ENCODE results near the gene ZDHHC9.

ZDHHC9 gene

DNA sequence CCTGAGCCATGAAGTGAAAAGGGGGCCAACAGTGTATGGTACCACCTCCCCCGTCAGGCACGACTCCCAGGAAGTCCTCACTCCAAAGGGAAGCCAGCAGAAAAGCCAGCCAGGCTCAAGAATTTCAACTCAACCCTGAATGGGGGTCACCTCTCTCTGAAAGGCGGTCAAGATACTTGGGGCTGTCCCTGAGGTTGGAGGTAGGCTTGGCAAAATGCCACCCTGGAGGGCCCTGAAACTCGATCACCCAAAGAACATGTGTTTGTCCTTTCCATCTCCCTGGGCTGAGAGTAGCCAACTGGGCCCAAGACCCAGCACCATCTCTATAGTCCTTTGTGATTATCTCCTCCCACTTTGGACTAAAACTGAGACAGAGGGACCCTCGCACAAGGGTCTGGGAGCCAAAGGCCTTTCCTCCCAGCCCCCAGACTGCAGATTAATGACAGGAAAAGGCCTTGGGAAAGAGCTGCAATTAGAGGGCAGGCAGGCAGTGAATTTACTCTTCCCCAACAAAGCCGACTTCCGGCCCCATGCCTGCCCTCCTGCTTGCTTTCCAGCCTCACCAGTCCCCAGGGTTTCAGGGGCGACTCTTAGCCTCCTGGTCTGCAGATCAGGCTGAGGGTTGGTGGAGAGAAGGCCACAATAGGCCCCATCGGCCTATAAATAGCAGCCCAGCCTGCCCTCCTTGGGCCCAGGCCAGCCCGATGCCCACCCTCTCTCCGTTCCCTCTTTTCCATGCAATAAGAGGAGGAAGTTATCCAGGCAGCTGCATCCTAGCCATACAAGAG lies 58.3 kb downstream of the ZDHHC9 start:
- DNase-seq: no peak

DNA sequence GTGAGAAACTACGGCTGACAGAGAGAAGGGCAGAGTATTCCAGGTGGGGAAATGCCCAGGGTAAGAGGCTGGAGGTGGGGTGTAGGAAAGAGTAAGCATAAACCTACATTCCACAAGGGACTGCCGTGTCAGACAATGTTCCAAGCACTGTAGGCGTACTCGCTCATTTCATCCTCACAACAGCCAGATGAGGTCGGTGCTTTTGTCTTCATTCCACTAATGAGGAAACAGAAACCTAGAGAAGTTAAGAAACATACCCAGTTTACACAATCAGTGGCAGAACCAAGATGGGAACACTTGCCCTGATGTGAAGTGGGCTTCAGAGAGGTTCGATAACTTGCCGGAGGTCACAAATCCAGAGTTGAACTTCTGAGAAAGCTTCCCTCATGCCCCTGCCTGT lies 59.3 kb downstream of the ZDHHC9 start:
- no peak for DNase-seq

DNA sequence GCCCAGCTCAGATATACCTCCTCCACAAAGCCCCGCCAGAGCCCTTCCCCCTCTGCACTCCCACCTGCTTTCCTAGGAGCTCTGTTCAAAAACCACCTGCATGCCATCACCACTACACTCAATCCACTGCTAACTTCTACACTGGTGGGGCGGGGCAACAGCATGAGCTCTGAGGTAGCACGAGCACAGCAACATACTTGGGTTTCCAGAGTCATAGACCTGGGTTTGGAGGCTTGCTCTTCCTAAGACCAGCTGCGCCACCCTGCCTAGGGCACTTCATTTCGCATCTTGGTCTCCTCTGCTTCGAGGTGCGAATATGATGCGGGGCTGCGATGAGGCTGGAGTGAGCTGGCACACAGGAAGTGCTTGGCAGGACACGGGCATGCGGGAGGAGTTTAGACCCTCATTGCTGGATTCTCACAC lies 60.4 kb downstream of the ZDHHC9 start:
- DNase-seq: no peak

DNA sequence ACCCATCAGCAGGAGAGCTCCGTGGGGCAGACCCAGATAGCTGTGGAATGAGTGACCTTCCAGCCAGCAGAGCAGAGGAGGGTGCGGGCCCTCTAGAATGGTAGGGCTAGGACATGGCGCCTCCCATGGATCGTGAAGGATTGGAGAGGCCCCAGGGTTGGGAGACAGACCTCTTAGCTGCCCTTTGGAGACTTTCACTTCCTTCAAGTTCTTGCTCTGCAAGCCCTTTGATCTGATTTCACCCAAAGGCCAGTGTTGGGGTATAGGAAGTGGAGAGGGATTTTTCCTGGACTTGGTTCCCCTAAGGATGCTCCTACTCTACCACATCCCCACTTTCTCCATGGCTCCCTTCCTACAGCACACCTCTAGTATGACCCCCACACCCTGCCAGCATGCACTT lies 61.0 kb downstream of the ZDHHC9 start:
- DNase-seq: no peak

DNA sequence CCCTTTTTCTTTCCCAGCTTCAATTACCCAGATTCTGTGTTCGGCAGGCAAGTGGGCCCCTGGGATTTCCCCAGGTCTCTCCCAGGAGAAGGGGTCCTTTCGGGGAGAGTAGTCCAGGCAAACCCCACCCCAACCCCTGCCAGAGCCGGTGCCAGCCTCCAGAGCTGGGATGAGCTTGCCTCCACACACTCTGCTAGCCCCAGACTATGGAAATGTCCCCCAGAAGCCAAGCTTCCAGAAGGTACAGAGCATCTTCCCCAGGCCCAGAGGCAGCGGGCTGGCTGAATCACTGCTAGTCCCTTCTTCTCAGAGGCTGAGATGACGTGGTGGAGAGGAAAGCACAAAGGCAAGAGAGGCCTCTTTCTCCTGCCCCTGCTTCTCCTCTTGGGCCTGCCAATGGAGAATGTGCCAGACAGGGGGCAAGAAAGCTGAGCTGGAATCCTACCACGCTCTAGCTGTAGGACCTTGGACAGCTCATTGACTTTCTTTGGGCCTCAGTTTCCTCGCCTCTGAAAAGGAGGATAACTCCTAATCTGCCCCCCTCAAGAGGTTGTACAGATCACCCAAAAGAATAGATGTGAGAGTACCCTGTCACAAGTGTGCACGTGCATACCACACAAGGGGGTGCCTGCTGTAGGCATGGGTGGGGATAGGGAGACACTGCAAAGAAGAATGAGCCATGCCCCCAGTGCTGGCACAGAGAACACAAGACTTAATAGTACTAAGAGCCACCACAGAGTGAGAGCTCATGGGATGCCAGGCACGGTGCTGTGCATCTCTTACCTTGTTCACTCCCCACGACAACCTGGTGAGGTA lies 61.8 kb downstream of the ZDHHC9 start:
- DNase-seq: no peak

DNA sequence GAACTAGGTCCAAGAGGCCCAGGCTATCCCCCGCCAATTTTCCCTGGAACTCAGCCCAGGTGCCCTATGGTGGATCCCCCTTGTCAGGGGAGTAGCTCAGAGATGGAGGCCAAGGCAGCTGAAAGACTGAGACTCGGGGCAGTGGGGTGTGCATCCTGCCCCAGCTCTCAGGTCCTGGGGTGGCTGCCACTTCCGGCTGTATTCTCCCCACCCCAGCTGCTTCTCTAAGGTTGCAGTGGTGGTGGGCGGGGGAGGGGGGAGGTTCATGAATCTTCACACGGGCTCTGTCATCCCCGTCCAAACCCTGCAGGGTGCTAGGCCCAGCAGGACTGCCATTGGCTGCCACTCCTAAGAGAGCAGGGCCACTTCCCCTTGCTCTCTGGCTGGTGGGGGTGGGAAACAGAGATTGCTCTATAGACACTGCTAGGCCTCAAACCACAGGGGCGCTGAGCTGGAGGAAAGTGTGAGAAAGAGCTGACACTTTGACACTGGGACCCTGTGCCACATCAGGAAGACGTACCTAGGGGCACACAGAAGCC lies 62.5 kb downstream of the ZDHHC9 start:
- DNase-seq: peak; percentile 93

DNA sequence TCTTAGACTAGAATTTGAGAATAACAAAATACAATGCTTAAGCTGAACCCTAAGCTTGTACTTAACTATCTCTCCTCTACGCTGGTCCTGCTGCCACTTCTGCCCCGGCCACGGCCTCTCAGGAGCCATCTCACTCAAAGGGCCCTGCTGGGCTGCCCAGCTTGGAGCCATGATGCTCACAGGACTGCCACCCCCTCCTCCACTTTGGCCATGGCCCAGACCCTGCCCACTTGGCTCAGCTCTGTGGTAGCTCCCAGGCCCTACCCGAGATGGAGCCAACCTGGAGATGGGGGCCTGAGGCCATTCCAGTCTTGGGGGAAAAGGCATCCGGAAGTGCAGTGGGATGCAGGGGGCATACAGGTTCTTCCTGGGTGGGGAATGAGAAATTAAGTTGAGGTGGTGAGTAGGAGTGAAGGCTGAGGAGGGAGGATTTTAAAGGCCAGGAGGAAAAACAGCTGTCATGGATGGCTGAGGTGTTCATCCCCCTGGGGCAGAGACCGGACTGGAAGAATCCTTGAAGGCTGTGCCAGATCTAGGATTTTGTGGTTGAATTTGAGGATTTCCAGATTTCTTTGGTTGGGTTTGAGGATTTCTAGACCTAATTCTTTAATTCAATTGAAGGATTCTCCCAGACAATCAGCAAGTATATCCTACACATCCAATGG lies 63.1 kb downstream of the ZDHHC9 start:
- DNase-seq: no peak

DNA sequence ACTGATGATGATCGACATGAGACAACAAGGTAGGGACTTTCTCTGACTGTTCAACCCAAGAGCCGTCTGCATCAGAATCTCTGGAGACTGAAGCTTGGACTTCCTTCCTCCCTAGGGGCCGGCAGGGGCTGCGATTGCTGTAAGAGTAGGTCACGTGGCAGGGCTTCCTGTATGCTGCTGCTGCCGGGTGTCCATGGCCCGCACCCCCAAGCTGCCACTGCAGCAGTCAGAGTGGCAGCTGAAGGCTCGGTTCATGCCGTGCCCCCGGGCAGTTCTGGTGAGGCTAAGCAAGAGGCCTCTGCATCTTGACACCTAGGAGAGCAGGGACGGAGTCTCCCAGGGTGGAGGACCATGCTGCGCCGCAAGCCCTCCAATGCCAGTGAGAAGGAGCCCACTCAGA lies 63.9 kb downstream of the ZDHHC9 start, which contains the start of gene SASH3:
TSS of gene SASH3 (plus strand) at position 203 of the 400 bp plus-strand sequence. CDS start at position 352, 149 bp downstream.
- DNase-seq: peak; percentile 88

DNA sequence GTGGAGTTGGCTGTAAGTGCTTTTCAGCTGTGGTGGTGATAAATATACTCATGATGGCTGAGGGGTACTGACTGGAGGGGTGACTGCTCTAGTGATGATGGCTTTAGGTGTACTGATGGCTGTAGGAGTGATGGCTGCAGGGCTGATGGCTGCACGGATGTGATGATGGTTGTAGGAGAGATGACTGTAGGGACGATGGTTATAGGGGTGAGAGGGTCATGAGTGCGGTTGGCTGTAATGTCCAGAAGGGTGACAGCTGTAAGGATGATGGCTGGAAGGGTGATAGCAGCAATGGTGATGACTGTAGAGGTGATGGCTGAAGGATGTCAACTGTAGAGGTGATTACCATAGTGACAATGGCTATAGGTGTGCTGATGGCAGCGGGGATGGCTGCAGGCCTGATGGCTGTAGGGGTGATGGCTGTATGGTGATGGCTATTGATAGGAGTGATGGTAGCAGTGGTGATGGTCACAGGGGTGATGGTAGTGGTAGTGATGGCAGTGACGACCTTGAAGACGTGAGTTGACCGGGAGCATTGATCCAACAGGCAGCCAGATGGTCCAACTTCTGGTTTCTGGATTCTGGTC lies 64.5 kb downstream of the ZDHHC9 start:
- DNase-seq: no peak

DNA sequence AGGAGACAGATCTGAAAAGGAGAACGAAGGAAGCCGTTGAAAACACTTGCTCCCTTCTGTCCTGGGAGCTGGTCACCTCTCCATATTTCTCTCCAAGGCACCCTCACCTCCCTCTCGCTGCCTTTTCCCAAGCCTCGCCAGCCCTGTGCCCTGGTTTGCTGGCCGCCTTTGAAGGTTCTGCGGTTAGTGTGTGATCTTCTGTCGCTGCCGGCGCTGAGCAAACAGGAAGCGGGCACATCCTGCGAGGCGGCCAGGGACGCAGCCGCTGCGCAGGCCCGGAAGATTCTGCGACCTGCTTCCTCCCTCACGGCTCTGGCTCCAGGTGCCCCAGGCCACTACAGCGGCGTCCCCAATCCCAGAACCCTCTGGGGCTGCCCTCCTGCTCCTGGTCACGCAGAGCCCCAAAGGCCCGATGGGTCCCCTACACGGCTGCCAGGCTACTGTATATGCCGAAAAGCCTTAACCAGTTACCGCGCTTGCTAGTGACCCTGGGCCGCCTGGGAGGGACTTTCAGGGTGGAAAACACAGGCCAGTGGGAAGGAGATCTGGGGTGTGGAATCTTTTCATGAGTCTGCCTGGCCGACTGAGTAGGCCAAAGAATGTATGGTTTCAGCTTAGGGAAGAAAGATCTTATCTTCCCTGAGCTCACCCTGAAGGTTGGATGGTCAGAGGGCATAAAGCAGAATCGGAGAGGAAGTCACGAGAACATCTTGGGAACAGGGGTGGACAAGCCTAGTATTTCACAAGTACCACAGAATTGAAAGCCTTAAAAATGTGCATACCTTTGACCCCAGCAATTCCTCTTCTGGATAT lies 66.3 kb downstream of the ZDHHC9 start:
- peak; percentile 80 for DNase-seq

DNA sequence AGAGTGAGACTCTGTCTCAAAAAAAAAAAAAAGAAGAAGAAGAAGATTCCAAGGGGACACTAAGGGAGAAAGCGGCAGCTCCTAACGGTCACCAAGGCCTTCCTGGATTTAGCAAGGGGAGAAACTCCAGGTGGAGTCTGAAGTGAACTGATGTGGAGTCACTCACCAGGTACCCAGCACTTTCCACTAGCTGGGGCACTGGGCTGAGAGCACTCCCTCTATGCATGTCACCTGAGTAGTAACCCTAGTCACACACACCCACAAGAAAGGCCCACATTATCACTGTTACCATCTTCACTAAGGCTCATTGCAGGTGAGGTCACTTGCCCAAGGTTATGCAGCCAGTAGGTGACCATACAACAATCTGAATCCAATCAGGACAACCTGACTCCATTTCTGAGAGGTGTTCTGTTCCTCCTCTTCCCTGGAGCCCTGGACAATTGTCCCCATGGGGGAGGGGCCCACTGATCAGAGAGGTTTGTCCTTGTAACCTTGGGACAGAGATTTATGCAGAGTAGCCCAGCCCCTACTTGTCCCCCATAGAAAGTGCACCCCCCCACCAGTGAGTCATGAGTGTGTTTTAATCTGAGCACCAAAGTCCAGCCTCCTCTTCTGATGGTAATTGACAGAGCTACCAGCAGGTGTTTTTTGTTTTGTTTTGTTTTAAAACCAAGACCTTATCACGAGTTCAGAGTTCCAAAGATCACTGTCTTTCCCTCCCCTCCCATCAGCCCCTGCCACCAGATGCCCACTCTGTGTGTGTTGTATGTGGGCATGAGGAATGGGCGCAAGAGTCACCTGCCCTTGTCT lies 69.8 kb downstream of the ZDHHC9 start:
- no peak for DNase-seq

DNA sequence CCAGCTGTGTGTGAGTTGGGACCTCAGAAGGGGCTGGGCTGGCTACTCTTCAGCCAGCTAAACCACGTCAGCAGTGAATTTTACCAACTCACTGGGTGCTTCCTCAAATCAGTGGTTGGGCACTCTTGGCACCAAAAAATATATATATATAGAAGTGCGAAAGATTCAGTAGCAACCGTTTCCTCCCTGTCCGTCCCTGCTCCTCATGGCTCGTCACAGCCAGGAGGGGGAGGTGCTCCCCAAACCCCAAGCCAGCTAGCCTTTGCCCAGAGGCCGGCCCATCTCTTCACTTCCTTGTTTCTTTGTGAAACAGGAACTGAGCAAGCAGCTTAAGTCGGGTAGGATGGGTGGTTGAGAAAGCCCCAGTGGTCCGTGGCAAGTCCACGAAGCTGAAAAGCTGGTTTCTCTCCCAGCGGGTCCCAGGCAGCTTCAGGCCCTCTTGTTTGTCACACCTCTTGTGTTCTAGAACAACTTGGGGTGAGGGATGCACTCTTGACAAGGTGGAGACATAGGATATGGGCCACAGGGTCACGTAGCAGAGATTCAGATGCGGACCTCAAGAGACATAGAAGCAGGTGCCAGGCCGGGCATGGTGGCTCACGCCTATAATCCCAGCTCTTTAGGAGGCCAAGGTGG lies 70.8 kb downstream of the ZDHHC9 start:
- DNase-seq: peak; percentile 92

DNA sequence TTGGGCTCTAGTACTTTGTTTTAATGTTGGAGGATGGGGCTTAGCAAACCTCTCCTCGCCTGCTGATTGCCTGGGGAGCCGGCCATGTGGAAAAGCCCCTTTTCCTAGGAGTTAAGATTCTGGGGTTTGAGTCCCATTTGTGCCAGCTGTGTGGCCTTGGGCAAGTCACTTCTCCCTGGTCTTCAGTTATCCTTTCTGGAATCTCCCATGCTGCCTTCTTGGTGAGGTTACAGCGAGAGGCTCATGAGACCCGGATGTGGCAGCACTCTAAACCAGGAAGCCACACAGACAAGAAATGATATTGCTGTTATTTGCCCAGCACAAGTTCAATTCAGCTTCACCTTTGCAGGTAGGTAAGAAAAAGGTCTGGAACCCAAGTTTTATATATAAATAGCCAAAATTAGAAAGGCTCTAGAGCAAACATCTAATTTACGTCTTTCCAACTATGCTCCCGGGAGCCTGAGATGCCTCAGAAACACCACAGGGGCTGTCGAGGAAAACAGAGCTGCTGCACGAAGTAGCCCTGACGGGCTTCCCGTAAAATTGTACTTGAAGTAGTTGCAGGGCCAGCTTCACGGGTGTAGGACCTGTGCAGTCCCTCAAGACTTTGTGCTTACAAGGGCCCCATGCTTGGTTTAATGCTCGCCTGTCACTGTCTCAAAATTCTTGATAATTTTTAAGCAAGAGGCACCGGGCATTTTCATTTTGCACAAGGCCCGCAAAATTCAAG lies 72.3 kb downstream of the ZDHHC9 start:
- no peak for DNase-seq

DNA sequence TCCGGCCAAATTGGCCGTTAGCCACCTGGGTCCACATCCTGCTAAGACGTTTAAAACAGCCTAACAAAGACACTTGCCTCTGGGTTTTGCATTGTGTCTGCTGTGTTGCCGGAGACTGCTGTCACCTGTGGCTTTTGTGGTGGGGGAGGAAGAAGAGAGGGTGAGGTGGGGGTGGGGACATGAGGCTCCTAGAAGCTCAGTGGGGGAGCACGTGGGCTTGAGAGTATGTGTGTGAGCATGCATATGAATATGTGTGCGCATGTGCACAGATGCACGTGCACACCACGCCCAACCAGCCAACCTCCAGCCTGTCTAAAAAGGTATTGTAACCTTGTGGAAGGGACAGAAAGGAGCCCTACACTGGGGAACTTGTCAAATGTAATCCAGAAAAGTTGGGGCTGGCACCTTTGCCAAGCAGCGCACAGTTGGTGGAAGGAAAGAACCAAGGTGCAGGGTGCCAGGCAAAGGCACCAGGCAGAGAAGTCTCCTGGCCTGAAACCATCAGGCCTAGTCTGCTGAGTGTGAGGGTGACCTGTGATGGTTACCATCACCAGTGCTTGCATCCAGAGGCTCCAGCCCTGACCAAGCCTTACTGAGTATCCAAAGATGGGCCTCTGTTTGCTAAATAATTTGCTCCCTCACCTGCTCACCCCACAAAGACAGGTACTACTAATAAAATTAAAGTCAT lies 74.1 kb downstream of the ZDHHC9 start:
- peak; percentile 89 for DNase-seq

DNA sequence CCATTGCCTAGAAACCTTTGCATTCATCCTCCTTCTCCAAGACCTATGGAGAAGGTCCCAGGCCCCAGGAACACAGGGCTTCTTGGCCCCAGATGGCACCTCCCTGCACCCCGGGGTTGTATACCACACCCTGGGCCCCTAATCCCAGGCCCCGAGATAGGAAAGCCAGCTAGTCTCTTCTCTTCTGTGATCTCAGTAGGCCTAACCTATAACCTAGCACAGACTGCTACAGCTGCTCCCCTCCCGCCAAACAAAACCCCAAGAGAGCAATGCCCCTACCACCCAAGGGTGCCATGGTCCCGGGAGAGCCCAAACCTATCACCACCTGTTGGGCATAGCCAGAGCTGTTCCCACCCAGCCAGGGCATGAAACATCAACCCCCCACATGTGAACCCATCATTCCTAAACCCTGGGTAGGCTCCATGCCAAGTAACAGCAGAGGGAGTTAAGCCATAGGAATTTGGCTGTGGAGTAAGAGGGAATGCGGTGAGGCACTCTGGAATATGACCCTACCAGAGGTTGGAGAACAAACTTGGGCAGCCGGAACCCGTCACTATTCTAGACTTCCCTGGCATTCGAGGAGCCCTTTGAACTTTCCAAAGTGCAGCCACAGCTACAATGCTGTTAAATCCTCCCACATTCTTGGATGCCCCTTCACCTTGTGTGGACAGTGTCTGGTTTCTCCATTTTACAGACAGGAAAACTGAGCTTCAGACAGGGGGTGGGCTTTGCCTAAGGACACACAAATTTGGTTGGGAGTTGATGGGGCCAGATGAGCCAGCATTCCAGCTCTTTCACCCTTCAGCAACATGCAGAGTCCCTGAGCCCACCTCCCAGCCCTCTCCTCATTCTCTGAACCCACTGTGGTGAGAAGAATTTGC lies 74.9 kb downstream of the ZDHHC9 start:
- no peak for DNase-seq

DNA sequence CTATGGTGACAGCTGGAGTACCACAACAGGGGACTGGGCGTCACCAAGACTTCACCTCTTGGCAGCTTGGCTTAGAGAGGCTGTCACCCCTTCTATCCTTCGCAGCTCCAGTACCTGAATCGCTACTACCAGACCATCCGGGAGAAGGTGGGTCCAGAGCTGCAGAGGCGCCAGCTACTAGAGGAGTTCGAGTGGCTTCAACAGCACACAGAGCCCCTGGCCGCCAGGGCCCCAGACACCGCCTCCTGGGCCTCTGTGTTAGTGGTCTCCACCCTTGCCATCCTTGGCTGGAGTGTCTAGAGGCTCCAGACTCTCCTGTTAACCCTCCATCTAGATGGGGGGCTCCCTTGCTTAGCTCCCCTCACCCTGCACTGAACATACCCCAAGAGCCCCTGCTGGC lies 75.5 kb downstream of the ZDHHC9 start:
- no peak for DNase-seq

DNA sequence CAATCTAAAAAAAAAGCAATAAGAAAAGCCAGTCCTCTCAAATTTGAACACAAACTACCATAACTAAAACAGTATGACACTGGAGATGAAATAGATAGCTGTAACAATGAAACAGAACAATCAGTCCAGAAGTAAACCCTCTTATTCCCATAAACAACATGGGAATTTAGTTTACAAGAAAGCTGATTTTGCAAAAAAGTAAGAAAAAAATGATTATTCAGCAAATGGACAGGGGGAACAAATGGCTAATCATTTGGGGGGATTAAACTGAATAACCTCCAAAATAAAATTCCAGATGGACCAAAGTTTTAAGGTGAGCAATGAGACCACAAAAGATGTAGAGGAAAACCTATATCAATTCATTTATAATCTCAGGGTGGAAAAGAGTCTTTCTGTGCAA lies 80.0 kb downstream of the ZDHHC9 start:
- DNase-seq: no peak

DNA sequence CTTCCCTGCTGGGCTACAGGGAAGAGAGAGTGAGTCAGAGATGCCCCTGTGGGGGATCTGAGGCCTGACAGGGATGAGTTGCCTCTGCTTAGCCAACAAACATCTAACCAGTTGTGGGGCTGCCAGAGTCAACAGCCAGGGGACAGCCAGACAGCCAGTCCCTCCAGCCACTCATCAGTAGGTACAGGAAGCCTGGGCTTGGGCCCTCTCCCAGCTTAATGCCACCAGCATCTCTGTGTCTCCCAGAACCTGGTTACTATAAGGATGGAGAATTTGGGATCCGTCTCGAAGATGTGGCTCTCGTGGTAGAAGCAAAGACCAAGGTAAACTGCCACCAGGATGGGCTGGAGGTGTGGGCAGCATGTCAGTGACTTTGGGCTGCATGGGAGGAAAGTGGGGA lies 81.2 kb downstream of the ZDHHC9 start:
- DNase-seq: no peak

All from CD4-positive, alpha-beta T cell treated with Interleukin-15 for 1 hour (primary cell).